PFSK-1 (cell line): Measurements from ENCODE around the gene OR51B4.

Experiments used
- POLR2AphosphoS5 ChIP-seq: IDR thresholded peaks from 2 replicates; pipeline ENCODE4 v1.6.1; 2012; ENCODE audit warnings: low read depth, mild to moderate bottlenecking, control low read depth, low read length, moderate library complexity
- SIN3A ChIP-seq: IDR thresholded peaks from 2 replicates; pipeline ENCODE4 v1.6.1; 2012; ENCODE audit warnings: mild to moderate bottlenecking, low read length, moderate library complexity, borderline replicate concordance; ENCODE audit not compliant: insufficient read depth
- TF ChIP-seq, protein P1 (sequence below), 2 experiments: IDR thresholded peaks; 2 replicates each; pipeline versions ENCODE4 v1.6.1 to v1.8.0; 2011 to 2012; ENCODE audit warnings: low read depth in 2 of 2, low read length in 2 of 2, control low read depth in 1 of 2, inconsistent platforms in 1 of 2, mild to moderate bottlenecking in 1 of 2, moderate library complexity in 1 of 2; ENCODE audit not compliant: insufficient read depth in 1 of 2

DNA sequence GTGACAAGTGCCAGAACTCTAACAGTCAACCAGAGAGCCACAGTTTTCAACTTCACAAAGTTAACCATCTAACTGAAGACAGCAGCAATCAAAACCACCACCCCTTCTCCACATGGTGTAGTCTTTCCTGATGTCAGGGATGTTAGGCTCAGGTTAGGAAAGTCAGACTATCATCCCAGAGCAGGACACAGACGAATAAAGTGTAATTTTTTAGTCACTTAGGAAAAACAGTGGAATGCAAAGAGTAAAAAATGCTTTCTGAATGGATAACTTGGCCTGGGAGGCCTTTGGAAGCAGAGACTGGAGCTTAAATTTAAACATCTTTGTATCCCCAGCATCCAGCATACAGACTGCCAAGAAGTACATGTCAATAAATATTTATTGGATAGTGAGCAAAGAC lies 15.4 kb downstream of the OR51B4 start:
- TF ChIP-seq, protein P1, sequence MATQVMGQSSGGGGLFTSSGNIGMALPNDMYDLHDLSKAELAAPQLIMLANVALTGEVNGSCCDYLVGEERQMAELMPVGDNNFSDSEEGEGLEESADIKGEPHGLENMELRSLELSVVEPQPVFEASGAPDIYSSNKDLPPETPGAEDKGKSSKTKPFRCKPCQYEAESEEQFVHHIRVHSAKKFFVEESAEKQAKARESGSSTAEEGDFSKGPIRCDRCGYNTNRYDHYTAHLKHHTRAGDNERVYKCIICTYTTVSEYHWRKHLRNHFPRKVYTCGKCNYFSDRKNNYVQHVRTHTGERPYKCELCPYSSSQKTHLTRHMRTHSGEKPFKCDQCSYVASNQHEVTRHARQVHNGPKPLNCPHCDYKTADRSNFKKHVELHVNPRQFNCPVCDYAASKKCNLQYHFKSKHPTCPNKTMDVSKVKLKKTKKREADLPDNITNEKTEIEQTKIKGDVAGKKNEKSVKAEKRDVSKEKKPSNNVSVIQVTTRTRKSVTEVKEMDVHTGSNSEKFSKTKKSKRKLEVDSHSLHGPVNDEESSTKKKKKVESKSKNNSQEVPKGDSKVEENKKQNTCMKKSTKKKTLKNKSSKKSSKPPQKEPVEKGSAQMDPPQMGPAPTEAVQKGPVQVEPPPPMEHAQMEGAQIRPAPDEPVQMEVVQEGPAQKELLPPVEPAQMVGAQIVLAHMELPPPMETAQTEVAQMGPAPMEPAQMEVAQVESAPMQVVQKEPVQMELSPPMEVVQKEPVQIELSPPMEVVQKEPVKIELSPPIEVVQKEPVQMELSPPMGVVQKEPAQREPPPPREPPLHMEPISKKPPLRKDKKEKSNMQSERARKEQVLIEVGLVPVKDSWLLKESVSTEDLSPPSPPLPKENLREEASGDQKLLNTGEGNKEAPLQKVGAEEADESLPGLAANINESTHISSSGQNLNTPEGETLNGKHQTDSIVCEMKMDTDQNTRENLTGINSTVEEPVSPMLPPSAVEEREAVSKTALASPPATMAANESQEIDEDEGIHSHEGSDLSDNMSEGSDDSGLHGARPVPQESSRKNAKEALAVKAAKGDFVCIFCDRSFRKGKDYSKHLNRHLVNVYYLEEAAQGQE (IDR thresholded peaks at IDR 0.05; ENCODE audit: insufficient read depth in 1 of 2, low read depth in 2 of 2, low read length in 2 of 2), result no peak
- TF ChIP-seq SIN3A (no peak), POLR2AphosphoS5 (no peak)
